Activated CD8-positive, alpha-beta memory T cell treated with anti-CD3 and anti-CD28 coated beads for 36 hours (primary cell): ENCODE measurements around the gene SULF2. TPM values are rescaled to one million over a fixed set of nuclear protein-coding genes. Genes with fewer than 3 reads are reported as not detected.

Experiments
- CTCF ChIA-PET: fragments of 350-600 bp; sonication (Branson Sonifier 250); formaldehyde crosslinking; loops from one replicate; lab custom pipeline; 2021; ENCODE audit warnings: antibody characterized with exemption; lab: Charles Lee
- POLR2A ChIA-PET: fragments of 350-600 bp; sonication (Branson Sonifier 250); formaldehyde crosslinking; loops from one replicate; lab custom pipeline; 2021; ENCODE audit warnings: antibody characterized with exemption; lab: Charles Lee
- total RNA-seq, 2 experiments: library from RNA; stranded (reverse); gene quantifications; one replicate each; pipeline ENCODE4 v1.2.3, GENCODE V29; 2021

Gene SULF2
- total RNA-seq, 2 experiments from 2014 or later = 0.78 to 1.5 TPM

DNA sequence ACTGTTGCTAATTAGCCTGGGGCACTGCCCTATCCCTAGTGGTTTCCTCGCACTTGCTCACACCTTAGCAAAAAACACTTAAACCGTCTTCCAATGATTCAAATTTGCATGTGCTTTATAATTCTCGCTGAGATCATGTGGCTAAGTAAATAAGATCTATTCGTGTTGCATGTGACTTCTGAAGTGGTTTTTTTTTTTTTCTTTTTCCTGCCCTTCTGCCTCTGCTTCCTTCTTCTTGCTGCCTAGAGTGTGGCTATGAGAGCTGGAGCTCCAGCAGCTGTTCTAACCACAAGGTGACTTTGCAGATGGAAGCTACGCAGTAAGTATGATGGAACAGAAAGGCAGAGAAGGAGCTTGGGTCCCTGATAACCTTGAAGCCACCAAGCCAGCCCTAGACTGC lies 36.5 kb downstream of the SULF2 start:
- ChIA-PET CTCF (no interaction called here), POLR2A (no interaction called here)

DNA sequence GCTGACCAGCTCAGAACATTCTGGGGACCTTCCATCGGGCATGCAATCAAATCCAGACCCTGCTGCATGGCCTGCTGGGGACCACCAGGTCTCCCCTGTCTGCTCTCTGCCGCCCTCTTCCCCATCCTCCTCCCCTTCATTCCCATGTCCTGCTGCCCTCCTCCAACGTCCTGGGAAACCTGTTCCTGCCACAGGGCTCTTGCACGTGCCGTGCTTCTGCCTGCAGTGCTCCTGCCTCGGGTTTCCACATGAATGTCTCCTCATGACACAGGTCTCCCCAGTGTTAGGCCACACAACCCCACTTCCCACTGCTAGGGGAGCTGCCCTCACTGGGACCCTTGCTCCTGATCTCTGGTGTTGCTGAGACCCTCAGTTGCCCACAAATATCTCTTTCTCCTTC lies 37.2 kb downstream of the SULF2 start:
- ChIA-PET POLR2A (no interaction called here), CTCF (no interaction called here)

DNA sequence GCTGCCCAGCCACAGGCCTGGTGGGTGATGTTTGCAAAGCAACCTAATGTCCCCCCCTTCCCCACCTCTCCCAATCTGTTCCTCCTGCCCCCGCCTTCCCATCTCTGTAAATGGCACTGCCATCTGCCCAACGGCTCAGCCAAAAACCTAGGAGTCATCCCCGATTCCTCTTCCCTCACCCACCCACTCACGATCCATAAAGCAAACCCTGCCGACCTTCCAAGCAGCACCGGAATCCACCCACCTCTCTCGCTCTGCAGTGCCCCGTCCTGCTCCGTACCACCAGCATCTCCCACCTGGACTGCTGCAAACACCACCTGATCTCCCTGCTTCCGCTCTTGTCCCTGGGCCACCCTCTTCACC lies 37.6 kb downstream of the SULF2 start:
- POLR2A ChIA-PET = no interaction called here
- CTCF ChIA-PET = no interaction called here

GRCh38 chr20:47744803-47745202 lies 40.5 kb downstream of the SULF2 start:
- ChIA-PET CTCF (no interaction called here), POLR2A (no interaction called here)

DNA sequence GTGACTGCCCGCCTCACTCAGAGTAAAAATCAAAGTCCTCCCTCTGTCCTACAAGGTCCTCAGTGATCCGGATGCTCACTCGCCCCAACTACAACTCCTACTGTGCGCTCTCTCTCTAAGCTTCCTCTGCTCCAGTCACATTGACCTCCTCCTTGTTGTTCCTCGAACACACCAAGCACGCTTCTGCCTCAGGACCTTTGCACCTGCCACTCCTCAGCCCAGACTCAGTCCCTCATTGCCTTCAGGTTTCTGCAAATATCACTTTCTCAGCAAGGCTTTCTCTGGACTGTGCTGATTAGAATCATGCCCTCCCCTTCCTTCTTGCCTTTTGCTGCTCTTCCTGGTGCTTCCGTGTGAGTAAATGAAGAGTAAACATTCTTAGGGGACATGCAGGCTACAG lies 41.6 kb downstream of the SULF2 start:
- POLR2A ChIA-PET = no interaction called here
- CTCF ChIA-PET = no interaction called here

GRCh38 chr20:47741669-47742608 lies 43.3 kb downstream of the SULF2 start:
- POLR2A ChIA-PET = no interaction called here
- CTCF ChIA-PET = no interaction called here

GRCh38 chr20:47740862-47741184 lies 44.5 kb downstream of the SULF2 start:
- ChIA-PET CTCF (no interaction called here), POLR2A (no interaction called here)

DNA sequence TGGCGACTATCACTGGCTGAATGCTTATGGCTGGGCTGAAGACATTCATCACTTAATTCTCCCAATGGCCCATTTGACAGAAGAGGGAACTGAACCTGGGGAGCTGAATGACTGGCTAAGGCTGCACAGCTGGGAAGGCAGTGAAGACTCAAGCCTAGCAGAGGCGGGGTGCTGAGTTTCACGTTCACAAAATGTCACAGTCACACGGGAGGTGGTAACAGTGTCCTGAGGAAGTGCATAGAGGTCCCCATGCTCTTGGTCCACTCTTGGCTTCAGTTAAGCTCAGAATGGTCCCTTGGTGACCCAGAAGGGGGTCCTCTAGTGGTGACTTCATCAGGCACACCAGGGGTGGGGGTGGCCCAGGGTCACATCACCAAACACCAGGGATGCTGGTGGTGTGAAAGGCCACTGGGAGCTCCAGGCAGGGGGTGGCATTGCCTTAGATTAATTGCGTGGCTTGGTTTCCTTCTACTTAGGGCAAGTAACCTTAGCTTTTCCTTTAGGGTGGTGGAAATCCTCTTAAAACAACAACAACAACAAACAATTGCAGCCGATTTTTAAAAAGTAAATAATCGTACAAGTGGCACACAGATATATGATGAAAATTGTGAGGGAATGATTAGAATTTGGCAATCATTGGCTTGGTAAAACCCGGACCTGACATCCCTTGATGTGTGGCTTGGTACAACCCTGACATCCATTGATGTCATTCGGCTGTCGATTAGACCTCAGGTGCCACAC lies 45.0 kb downstream of the SULF2 start:
- ChIA-PET CTCF (no interaction called here), POLR2A (no interaction called here)

DNA sequence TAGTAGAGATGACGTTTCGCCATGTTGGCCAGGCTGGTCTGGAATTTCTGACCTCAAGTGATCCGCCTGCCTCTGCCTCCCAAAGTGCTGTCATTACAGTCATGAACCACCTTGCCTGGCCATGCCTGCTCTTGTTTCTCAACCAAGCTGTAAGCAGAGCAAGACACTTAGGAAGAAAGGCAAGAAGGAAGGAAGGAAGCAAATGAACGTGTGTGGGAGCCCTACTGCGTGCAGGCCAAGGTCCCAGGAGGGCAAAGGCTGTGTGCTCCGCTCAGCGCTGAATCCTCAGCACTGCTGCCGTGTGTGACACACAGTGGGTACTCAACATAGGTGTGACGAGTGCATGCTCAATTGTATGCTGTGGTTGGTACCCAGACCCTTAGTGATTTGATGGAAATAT lies 47.4 kb downstream of the SULF2 start:
- POLR2A ChIA-PET = no interaction called here
- CTCF ChIA-PET = no interaction called here

DNA sequence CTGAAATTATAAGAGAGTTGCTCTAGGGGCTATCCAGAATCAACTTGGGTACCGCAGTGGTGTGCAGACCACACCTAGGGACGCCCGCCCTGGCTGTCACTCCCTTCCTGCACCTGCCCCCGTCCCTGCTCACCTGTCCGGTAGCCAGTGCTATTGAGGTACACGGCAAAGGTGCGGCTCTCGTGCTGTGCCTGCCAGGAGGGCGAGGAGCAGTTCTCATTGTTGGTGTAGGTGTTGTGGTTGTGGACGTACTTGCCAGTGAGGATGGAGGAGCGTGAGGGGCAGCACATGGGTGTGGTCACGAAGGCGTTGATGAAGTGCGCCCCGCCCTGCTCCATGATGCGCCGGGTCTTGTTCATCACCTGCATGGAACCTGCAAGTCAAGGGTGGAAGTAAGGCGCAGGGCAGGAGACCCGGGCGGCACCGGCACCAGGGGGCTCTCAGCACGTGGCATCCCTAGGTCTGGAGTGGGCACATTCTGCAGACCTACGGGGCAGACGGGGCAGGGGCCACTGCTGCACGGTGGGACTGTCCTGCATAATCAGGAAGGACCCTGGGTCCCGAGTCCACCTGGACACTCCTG lies 48.6 kb downstream of the SULF2 start:
- POLR2A ChIA-PET = no interaction called here

GRCh38 chr20:47735412-47736400 lies 49.6 kb downstream of the SULF2 start:
- POLR2A ChIA-PET = no interaction called here
- CTCF ChIA-PET = no interaction called here

More for the DNA sequence above, 48.6 kb downstream of the SULF2 start:
- CTCF ChIA-PET = no interaction called here

DNA sequence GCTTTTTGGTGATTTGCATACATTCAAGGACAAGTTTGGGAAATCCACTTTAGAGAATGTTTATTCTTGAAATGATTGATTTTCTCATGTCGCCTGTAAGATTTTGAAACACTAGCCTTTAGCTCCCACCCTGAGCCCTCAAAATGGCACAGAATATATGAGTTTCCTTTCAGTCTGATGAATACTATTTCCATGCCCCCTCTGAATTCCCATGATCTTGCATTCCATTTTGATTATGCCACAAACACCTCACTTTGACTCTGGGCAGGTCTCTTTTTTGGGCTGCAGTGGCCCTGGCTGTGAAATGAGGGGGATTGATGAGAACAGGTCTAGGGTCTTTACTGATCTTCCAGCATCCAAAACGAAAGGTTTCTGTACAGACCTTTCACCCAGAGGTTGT lies 50.4 kb downstream of the SULF2 start:
- ChIA-PET CTCF (no interaction called here), POLR2A (no interaction called here)

DNA sequence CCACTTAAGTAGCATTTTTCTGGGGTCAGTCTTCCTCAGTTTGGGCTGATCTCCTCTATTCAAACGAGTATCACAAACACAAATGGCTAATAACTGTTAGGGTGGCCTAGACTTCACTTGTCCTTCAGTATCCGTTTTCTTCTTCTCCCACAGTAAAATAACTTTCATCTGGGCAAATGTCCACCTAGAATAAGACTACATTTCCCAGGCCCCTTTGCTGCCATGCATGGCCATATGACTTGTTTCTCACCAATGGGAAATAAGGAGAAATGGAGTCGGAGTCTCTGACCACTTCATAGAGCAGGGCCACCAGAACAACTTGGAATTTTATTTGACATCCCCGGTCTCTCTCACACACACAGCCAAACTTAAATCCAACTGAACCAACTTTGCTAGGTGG lies 51.4 kb downstream of the SULF2 start:
- CTCF ChIA-PET = no interaction called here
- POLR2A ChIA-PET = no interaction called here

- ChIA-PET POLR2A (no interaction called here), CTCF (no interaction called here)
Measured at GRCh38 chr20:47730744-47731143, 54.5 kb downstream of the SULF2 start.

- POLR2A ChIA-PET = no interaction called here
- CTCF ChIA-PET = interaction anchor here (1.3 kb wide), 1 partner anchor 891 kb away, joined by 4 read pairs; no protein-coding TSS in a partner anchor
Measured at GRCh38 chr20:47729472-47729871, 55.8 kb downstream of the SULF2 start.

- CTCF ChIA-PET = interaction anchor here (1.3 to 3.8 kb wide), 2 partner anchors 892 to 893 kb away, joined by 4 to 14 read pairs; no protein-coding TSS in a partner anchor
- POLR2A ChIA-PET = no interaction called here
Measured at GRCh38 chr20:47727909-47728361, 57.3 kb downstream of the SULF2 start.

- ChIA-PET POLR2A (no interaction called here), CTCF (interaction anchor here (3.8 kb wide), 1 partner anchor 894 kb away, joined by 14 read pairs; no protein-coding TSS in a partner anchor)
Measured at GRCh38 chr20:47727170-47727880, 58.0 kb downstream of the SULF2 start.

DNA sequence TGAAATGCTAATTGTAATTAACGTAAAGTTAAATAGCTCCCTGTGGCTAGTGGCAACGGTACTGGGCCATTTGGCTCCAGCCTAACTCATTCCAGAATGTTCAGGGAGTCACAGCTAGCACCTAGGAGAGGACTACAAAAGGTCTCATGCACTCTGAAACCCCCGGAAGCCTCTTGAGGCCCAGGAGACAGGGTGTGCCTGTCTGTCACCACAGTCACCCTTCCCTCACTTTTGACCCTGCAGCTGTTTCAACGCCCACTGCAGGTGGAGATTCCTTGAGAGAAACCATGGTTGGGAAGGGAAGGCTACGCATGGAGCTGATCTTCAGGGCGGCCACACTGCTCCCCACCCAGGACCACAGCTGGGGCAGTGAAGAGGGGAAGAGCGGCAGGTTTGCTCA lies 58.6 kb downstream of the SULF2 start:
- ChIA-PET CTCF (interaction anchor here (3.8 kb wide), 1 partner anchor 894 kb away, joined by 14 read pairs; no protein-coding TSS in a partner anchor), POLR2A (no interaction called here)
